K562 (cell line): Measurements from ENCODE around the gene UTP20. TPM values are rescaled to one million over a fixed set of nuclear protein-coding genes. Genes with fewer than 3 reads are reported as not detected.

Experiments used
- ARID3B ChIP-seq: fragments of 250-450 bp; sonication (Bioruptor Pico); IDR thresholded peaks from 2 replicates; pipeline ENCODE4 v1.4.0; 2020; ENCODE audit warnings: borderline replicate concordance
- DIDO1 ChIP-seq: fragments of 450-650 bp; IDR thresholded peaks from 2 replicates; pipeline ENCODE4 v1.6.1; 2016; ENCODE audit warnings: low read depth, missing biosample characterization, missing genetic modification characterization
- E2F6 ChIP-seq, 2 experiments: IDR thresholded peaks; 2 replicates each; pipeline ENCODE4 v1.6.1; 2011; ENCODE audit warnings: borderline replicate concordance in 1 of 2, control low read depth in 1 of 2, low read depth in 1 of 2, low read length in 1 of 2, mild to moderate bottlenecking in 1 of 2, mixed read lengths in 1 of 2, moderate library complexity in 1 of 2; ENCODE audit not compliant: insufficient read depth in 1 of 2, insufficient read length in 1 of 2, poor library complexity in 1 of 2, severe bottlenecking in 1 of 2; ENCODE audit errors: extremely low read depth in 1 of 2
- EP300 ChIP-seq: IDR thresholded peaks from 2 replicates; pipeline ENCODE4 v1.6.1; 2012; ENCODE audit warnings: low read length, improper control_type of control experiment
- ESRRA ChIP-seq: fragments of 450-650 bp; IDR thresholded peaks from 2 replicates; pipeline ENCODE4 v1.6.1; 2014; ENCODE audit warnings: low read depth, mild to moderate bottlenecking, moderate library complexity, borderline replicate concordance
- HOXB6 ChIP-seq: fragments of 250-450 bp; sonication (Bioruptor Pico); IDR thresholded peaks from 2 replicates; pipeline ENCODE4 v1.5.1; 2022; ENCODE audit warnings: mild to moderate bottlenecking, borderline replicate concordance
- HSF4 ChIP-seq: fragments of 250-450 bp; sonication (Bioruptor Pico); IDR thresholded peaks from 2 replicates; pipeline ENCODE4 v2.1.2; 2022; ENCODE audit warnings: mild to moderate bottlenecking, moderate library complexity, borderline replicate concordance
- ILF3 ChIP-seq: fragments of 450-650 bp; IDR thresholded peaks from 2 replicates; pipeline ENCODE4 v1.6.1; 2018; ENCODE audit warnings: antibody characterized with exemption, mild to moderate bottlenecking, moderate library complexity, borderline replicate concordance
- JUNB ChIP-seq: fragments of 450-650 bp; formaldehyde crosslinking; conservative IDR thresholded peaks from 2 replicates; pipeline ENCODE4 v1.4.0; 2020; ENCODE audit warnings: mild to moderate bottlenecking
- MECOM ChIP-seq: fragments of 250-450 bp; sonication (Bioruptor Pico); IDR thresholded peaks from 2 replicates; pipeline ENCODE4 v1.8.0; 2022; ENCODE audit warnings: inconsistent platforms
- PKNOX1 ChIP-seq: fragments of 450-650 bp; IDR thresholded peaks from 2 replicates; pipeline ENCODE4 v1.6.1; 2016
- POLR2G ChIP-seq: fragments of 200-400 bp; formaldehyde crosslinking; IDR thresholded peaks from 2 replicates; pipeline ENCODE4 v1.6.1; 2017; ENCODE audit warnings: low read depth, mild to moderate bottlenecking, antibody characterized with exemption, low read length, moderate library complexity
- POLR3G ChIP-seq: IDR thresholded peaks from 2 replicates; pipeline ENCODE4 v1.6.1; 2011; ENCODE audit not compliant: insufficient read length, insufficient replicate concordance; ENCODE audit errors: extremely low read depth
- PRDM10 ChIP-seq: fragments of 450-650 bp; IDR thresholded peaks from 2 replicates; pipeline ENCODE4 v1.6.1; 2018; ENCODE audit not compliant: partially characterized antibody
- RBM14 ChIP-seq: fragments of 200-400 bp; formaldehyde crosslinking; IDR thresholded peaks from 2 replicates; pipeline ENCODE4 v1.6.1; 2018; ENCODE audit warnings: low read depth, mild to moderate bottlenecking, low read length, moderate library complexity, borderline replicate concordance; ENCODE audit not compliant: insufficient read depth
- SLC30A9 ChIP-seq: fragments of 250-450 bp; sonication (Bioruptor Pico); IDR thresholded peaks from 2 replicates; pipeline ENCODE4 v1.8.0; 2022; ENCODE audit warnings: mild to moderate bottlenecking, moderate library complexity
- SREBF2 ChIP-seq: sonication (generic); formaldehyde crosslinking; IDR thresholded peaks from 2 replicates; pipeline ENCODE4 v1.4.0; 2020; ENCODE audit warnings: mild to moderate bottlenecking, missing genetic modification reagents
- TBP ChIP-seq: optimal IDR thresholded peaks from 2 replicates; pipeline ENCODE3; 2011; ENCODE audit warnings: low read depth, low read length, improper control_type of control experiment
- ZBED1 ChIP-seq: IDR thresholded peaks from 2 replicates; pipeline ENCODE4 v1.6.1; 2014
- ZNF699 ChIP-seq: fragments of 250-450 bp; sonication (Bioruptor Pico); IDR thresholded peaks from 2 replicates; pipeline ENCODE4 v1.8.0; 2021; ENCODE audit warnings: mild to moderate bottlenecking, moderate library complexity; ENCODE audit not compliant: insufficient replicate concordance
- polyA plus RNA-seq, 8 experiments: library from polyadenylated mRNA; depleted of rRNA in 4 of 8; stranded (reverse) in 5 of 8; unstranded in 3 of 8; fragments of >200 nt; fragmentation: Nextera tagmentation in 2 of 8; fragmentation: Illumina TruSeq in 1 of 8; extraction: Ambion mirVana in 2 of 8; extraction: Trizol in 1 of 8; gene quantifications; 2 replicates each; pipeline versions ENCODE4 v1.2.1 to v1.2.3, GENCODE V29; 2011 to 2014; ENCODE audit warnings: inconsistent platforms in 1 of 8, missing spikeins in 1 of 8
- total RNA-seq, 7 experiments: library from RNA; depleted of rRNA in 6 of 7; stranded (reverse); fragments of >200 nt in 6 of 7; fragmentation: Illumina TruSeq in 2 of 7; extraction: Trizol in 2 of 7; gene quantifications; 2 replicates each; pipeline versions ENCODE4 v1.2.1 to v1.2.3, GENCODE V29; 2011 to 2021; ENCODE audit warnings: low replicate concordance in 1 of 7

Gene UTP20
- total and polyA plus RNA-seq, 9 of the 15 experiments (the other 6 are each of a cell fraction or from before 2014, with no cell fraction given): 4.3 to 41.3 (median 20.7) TPM

- TF ChIP-seq MECOM (CRISPR knock-in tag) (no peak), POLR2G (peak; percentile 95), SLC30A9 (no peak), HSF4 (CRISPR knock-in tag) (no peak), PRDM10 (peak; percentile 80), POLR3G (no peak), ILF3 (no peak), ZBED1 (no peak), JUNB (CRISPR knock-in tag) (no peak), ESRRA (peak; percentile 74), EP300 (peak; percentile 99), DIDO1 (tag) (peak; percentile 96), HOXB6 (CRISPR knock-in tag) (no peak), TBP (peak; percentile 78), SREBF2 (CRISPR knock-in tag) (no peak), RBM14 (no peak), PKNOX1 (no peak), ZNF699 (CRISPR knock-in tag) (no peak), E2F6 (IDR thresholded peaks at IDR 0.05; ENCODE audit: borderline replicate concordance in 1 of 2, extremely low read depth in 1 of 2, insufficient read depth in 1 of 2, insufficient read length in 1 of 2, low read depth in 1 of 2, low read length in 1 of 2, poor library complexity in 1 of 2, severe bottlenecking in 1 of 2) (peak; percentile 41 to 62), ARID3B (no peak)
Observed at GRCh38 chr12:101407436-101408345, 127.8 kb downstream of the UTP20 start, which contains the start of gene ARL1 (continued).
